SK-N-SH (cell line): ENCODE measurements around the gene COL15A1. TPM values are rescaled to one million over a fixed set of nuclear protein-coding genes. Genes with fewer than 3 reads are reported as not detected.

Experiments used
- CTCF ChIA-PET: fragments of 300-600, 350-600 bp; formaldehyde crosslinking; extraction: SDS; loops from one replicate; lab custom pipeline; 2021; lab: Yijun Ruan, JAX
- POLR2A ChIA-PET: fragments of 350-600 bp; sonication (Branson Sonifier 250); formaldehyde crosslinking; extraction: SDS; loops from one replicate; lab custom pipeline; 2020; ENCODE audit warnings: antibody characterized with exemption, inconsistent platforms; lab: Yijun Ruan, JAX
- DNase-seq: peaks from one replicate; pipeline ENCODE4 v3.0.0; 2012
- H2AFZ ChIP-seq: fragments of 200-600 bp; sonication (generic); 2 replicates; pipeline ENCODE4 v1.8.1; 2016; ENCODE audit warnings: antibody characterized with exemption, mild to moderate bottlenecking, low read depth
- H3F3A ChIP-seq: fragments of 200-600 bp; sonication (generic); replicated peaks from 2 replicates; pipeline ENCODE3; 2016; ENCODE audit warnings: antibody characterized with exemption, mild to moderate bottlenecking; ENCODE audit not compliant: insufficient read depth
- H3K27ac ChIP-seq, 2 experiments: fragments of 200-500 bp in 1 of 2; fragments of 200-600 bp in 1 of 2; sonication (Bioruptor generic) in 1 of 2; sonication (generic), shearing (Covaris generic) in 1 of 2; 2 replicates each; pipeline versions ENCODE4 v1.5.1 to v1.6.1; 2014 to 2016; ENCODE audit warnings: low read depth in 2 of 2, inconsistent platforms in 1 of 2, low read length in 1 of 2, mild to moderate bottlenecking in 1 of 2, mixed read lengths in 1 of 2
- H3K27me3 ChIP-seq: fragments of 200-600 bp; sonication (generic), shearing (Covaris generic); 2 replicates; pipeline ENCODE4 v1.6.1; 2016; ENCODE audit warnings: mixed run types; ENCODE audit not compliant: insufficient read depth
- H3K36me3 ChIP-seq, 2 experiments: fragments of 200-500 bp in 1 of 2; fragments of 200-600 bp in 1 of 2; sonication (Bioruptor generic) in 1 of 2; sonication (generic) in 1 of 2; replicated peaks in 1 of 2; 2 replicates each; pipeline versions ENCODE3 to v1.5.1; 2014 to 2016; ENCODE audit warnings: low read length in 1 of 2, mild to moderate bottlenecking in 1 of 2; ENCODE audit not compliant: insufficient read depth in 2 of 2, control insufficient read depth in 1 of 2
- H3K4me1 ChIP-seq, 2 experiments: fragments of 200-500 bp in 1 of 2; fragments of 200-600 bp in 1 of 2; sonication (Bioruptor generic) in 1 of 2; sonication (generic), shearing (Covaris generic) in 1 of 2; 2 replicates each; pipeline versions ENCODE4 v1.5.1 to v1.6.1; 2014 to 2016; ENCODE audit warnings: low read depth in 1 of 2, low read length in 1 of 2, mixed run types in 1 of 2; ENCODE audit not compliant: insufficient read depth in 2 of 2, control insufficient read depth in 1 of 2
- H3K4me2 ChIP-seq: fragments of 200-600 bp; sonication (generic), shearing (Covaris generic); 2 replicates; pipeline ENCODE4 v1.6.1; 2017; ENCODE audit warnings: mixed run types
- H3K4me3 ChIP-seq, 2 experiments: fragments of 200-500 bp in 1 of 2; fragments of 200-600 bp in 1 of 2; sonication (Bioruptor generic) in 1 of 2; sonication (generic), shearing (Covaris generic) in 1 of 2; 2 replicates each; pipeline versions ENCODE4 v1.5.1 to v1.8.1; 2014 to 2016; ENCODE audit warnings: low read depth in 2 of 2, inconsistent platforms in 1 of 2, low read length in 1 of 2, mild to moderate bottlenecking in 1 of 2, mixed read lengths in 1 of 2, moderate library complexity in 1 of 2
- H3K79me2 ChIP-seq: fragments of 200-600 bp; sonication (generic); 2 replicates; pipeline ENCODE4 v1.8.1; 2017; ENCODE audit warnings: mild to moderate bottlenecking; ENCODE audit not compliant: insufficient read depth
- H3K9ac ChIP-seq: fragments of 200-600 bp; sonication (generic); 2 replicates; pipeline ENCODE4 v1.6.1; 2017; ENCODE audit warnings: mixed run types
- H3K9me2 ChIP-seq: fragments of 200-600 bp; sonication (generic); 2 replicates; pipeline ENCODE4 v1.6.1; 2017; ENCODE audit warnings: mixed run types
- H3K9me3 ChIP-seq: fragments of 200-600 bp; sonication (generic); 2 replicates; pipeline ENCODE4 v1.6.1; 2017; ENCODE audit warnings: mixed run types, mild to moderate bottlenecking, moderate library complexity
- H4K20me1 ChIP-seq: fragments of 200-600 bp; sonication (generic); 2 replicates; pipeline ENCODE4 v1.6.1; 2017; ENCODE audit warnings: mild to moderate bottlenecking, mixed run types; ENCODE audit not compliant: insufficient read depth
- ELF1 ChIP-seq: IDR thresholded peaks from 2 replicates; pipeline ENCODE4 v1.4.0; 2012
- EP300 ChIP-seq, 2 experiments: IDR thresholded peaks; 2 replicates each; pipeline versions ENCODE4 v1.4.0 to v1.6.1; 2012; ENCODE audit warnings: borderline replicate concordance in 1 of 2, low read depth in 1 of 2, low read length in 1 of 2
- EZH2phosphoT487 ChIP-seq: fragments of 200-600 bp; sonication (generic); IDR thresholded peaks from 2 replicates; pipeline ENCODE4 v1.6.1; 2017; ENCODE audit warnings: low read depth, mixed run types, mild to moderate bottlenecking, antibody characterized with exemption, moderate library complexity, borderline replicate concordance
- FOXJ3 ChIP-seq: sonication (generic); formaldehyde crosslinking; IDR thresholded peaks from 2 replicates; pipeline ENCODE4 v1.5.1; 2020; ENCODE audit warnings: mild to moderate bottlenecking, missing genetic modification reagents
- GABPA ChIP-seq: IDR thresholded peaks from 2 replicates; pipeline ENCODE4 v1.4.0; 2012; ENCODE audit warnings: low read depth, mild to moderate bottlenecking
- GATA2 ChIP-seq: sonication (generic); formaldehyde crosslinking; IDR thresholded peaks from 2 replicates; pipeline ENCODE4 v1.5.0; 2020; ENCODE audit warnings: mild to moderate bottlenecking, missing genetic modification reagents
- IRF3 ChIP-seq: fragments of 150-350 bp; IDR thresholded peaks from 2 replicates; pipeline ENCODE4 v1.6.1; 2016; ENCODE audit warnings: mild to moderate bottlenecking, low read depth, low read length
- NFIC ChIP-seq: IDR thresholded peaks from 2 replicates; pipeline ENCODE4 v1.4.0; 2012; ENCODE audit warnings: borderline replicate concordance
- RXRA ChIP-seq: IDR thresholded peaks from 2 replicates; pipeline ENCODE4 v1.4.0; 2012; ENCODE audit warnings: low read depth, mild to moderate bottlenecking, borderline replicate concordance
- SIN3A ChIP-seq: IDR thresholded peaks from 2 replicates; pipeline ENCODE4 v1.6.1; 2012; ENCODE audit warnings: low read depth, mild to moderate bottlenecking, low read length, moderate library complexity, borderline replicate concordance
- SMC3 ChIP-seq: IDR thresholded peaks from 2 replicates; pipeline ENCODE4 v1.6.1; 2012; ENCODE audit warnings: low read depth, low read length, improper control_type of control experiment
- TAF1 ChIP-seq: IDR thresholded peaks from 2 replicates; pipeline ENCODE4 v1.6.1; 2012; ENCODE audit warnings: low read depth, mild to moderate bottlenecking, low read length, moderate library complexity, borderline replicate concordance
- USF1 ChIP-seq: IDR thresholded peaks from 2 replicates; pipeline ENCODE4 v1.4.0; 2012; ENCODE audit warnings: low read depth, borderline replicate concordance
- USF2 ChIP-seq: fragments of 150-350 bp; IDR thresholded peaks from 2 replicates; pipeline ENCODE4 v1.6.1; 2017; ENCODE audit warnings: antibody characterized with exemption, low read length, low read depth, borderline replicate concordance
- WGBS: methylation state at CpG from one replicate; pipeline ENCODE4 v1.1.6; 2017; ENCODE audit warnings: low lambda C conversion rate; 5-methylcytosine and 5-hydroxymethylcytosine counted together
- polyA plus RNA-seq, 3 experiments: library from polyadenylated mRNA; depleted of rRNA; stranded (reverse); fragments of >200 nt; gene quantifications; 2 replicates each; pipeline ENCODE4 v1.2.3, GENCODE V29; 2012

Gene COL15A1
- polyA plus RNA-seq, 1 of the 3 experiments (the other 2 are of a cell fraction), result 0.84 TPM

- no peak for DNase-seq
- CTCF ChIA-PET, result interaction anchor here (0.7 to 2.0 kb wide), 10 partner anchors 8 to 129 kb away, joined by 3 to 7 read pairs (median 4); no protein-coding TSS in a partner anchor
- 71% methylated on average over 11 of the region's 14 CpGs for WGBS
Observed at GRCh38 chr9:99103901-99104458, 160.3 kb downstream of the COL15A1 start.

More at GRCh38 chr9:99103901-99104458, 160.3 kb downstream of the COL15A1 start:
- peaks cover 31% of the 10 kb centered on the region for H4K20me1 ChIP-seq
- H3K79me2 ChIP-seq, result peaks cover 36% of the 10 kb centered on the region
- no peaks in the 10 kb centered on the region for H3K36me3 ChIP-seq
- H2AFZ ChIP-seq, result peak overlapping the region; percentile 91
- POLR2A ChIA-PET, result interaction anchor here (1.3 kb wide), 1 partner anchor 12 kb away, joined by 6 read pairs; no protein-coding TSS in a partner anchor
- H3K27ac ChIP-seq, result peak overlapping the region in 1 of 2 experiments; percentile 70; a peak in 3 of 4 replicates
- peaks cover 8 to 10% of the 10 kb centered on the region in 2 experiments for H3K4me1 ChIP-seq
- H3K9me3 ChIP-seq, result no peaks in the 10 kb centered on the region
- peak overlapping the region; percentile 70 for H3K9ac ChIP-seq
- peak overlapping the region; percentile 60 to 87 for H3K4me3 ChIP-seq
- peak overlapping the region; percentile 85 for H3K4me2 ChIP-seq
- no peaks in the 10 kb centered on the region for H3K9me2 ChIP-seq
- no peaks in the 10 kb centered on the region for H3K27me3 ChIP-seq
- H3F3A ChIP-seq, result peaks cover 3% of the 10 kb centered on the region
- no peak for TF ChIP-seq FOXJ3
- no peak for TF ChIP-seq SIN3A
- no peak for TF ChIP-seq GABPA
- no peak for TF ChIP-seq EZH2phosphoT487
- TF ChIP-seq USF1, result no peak
- TF ChIP-seq EP300 (IDR thresholded peaks at IDR 0.05; ENCODE audit: borderline replicate concordance in 1 of 2, low read depth in 1 of 2, low read length in 1 of 2), result no peak
- no peak for TF ChIP-seq RXRA
- TF ChIP-seq TAF1, result no peak
- TF ChIP-seq GATA2 (CRISPR knock-in tag), result no peak
- no peak for TF ChIP-seq ELF1
- TF ChIP-seq USF2, result no peak
- TF ChIP-seq NFIC, result no peak
- no peak for TF ChIP-seq SMC3
- TF ChIP-seq IRF3, result no peak
